ENCODE measurements around the gene ANKS1B.

Gene ANKS1B

DNA sequence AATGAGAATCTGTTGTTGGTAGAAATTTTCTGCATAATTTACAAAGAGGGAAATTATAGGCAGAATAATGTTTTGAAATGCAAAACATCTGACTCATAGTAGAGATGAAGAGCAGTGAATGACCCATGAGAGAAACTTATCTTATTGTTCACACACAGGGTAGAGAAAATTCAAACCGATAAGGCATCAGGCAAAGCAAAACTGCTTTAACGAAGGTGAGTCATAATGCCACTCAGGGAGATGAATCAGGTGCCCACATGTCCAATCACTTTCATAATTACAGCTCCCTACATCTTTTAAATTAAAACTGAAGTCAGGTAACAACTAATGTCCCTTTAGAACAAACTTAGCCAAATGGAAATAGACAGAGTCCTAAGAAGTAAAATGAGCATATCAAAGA, 602.7 kb downstream of the ANKS1B start:
- no peak overlapping the region for H3K4me2 ChIP-seq
- no peak overlapping the region for H3K27ac ChIP-seq
- no peaks in the 10 kb centered on the region for H3K27me3 ChIP-seq (ENCODE audit: insufficient read depth, low read depth)
- H3K36me3 ChIP-seq (ENCODE audit: insufficient read depth): no peaks in the 10 kb centered on the region
- no peaks in the 10 kb centered on the region for H3K4me1 ChIP-seq (ENCODE audit: low read depth, poor library complexity, severe bottlenecking)
- H3K4me3 ChIP-seq (IDR thresholded peaks at IDR 0.05; ENCODE audit: insufficient read depth, low read depth, low read length): no peak overlapping the region
- no peaks in the 10 kb centered on the region for H4K20me1 ChIP-seq (ENCODE audit: insufficient read depth)
- H3K9ac ChIP-seq: no peak overlapping the region
- TF ChIP-seq, protein P1, sequence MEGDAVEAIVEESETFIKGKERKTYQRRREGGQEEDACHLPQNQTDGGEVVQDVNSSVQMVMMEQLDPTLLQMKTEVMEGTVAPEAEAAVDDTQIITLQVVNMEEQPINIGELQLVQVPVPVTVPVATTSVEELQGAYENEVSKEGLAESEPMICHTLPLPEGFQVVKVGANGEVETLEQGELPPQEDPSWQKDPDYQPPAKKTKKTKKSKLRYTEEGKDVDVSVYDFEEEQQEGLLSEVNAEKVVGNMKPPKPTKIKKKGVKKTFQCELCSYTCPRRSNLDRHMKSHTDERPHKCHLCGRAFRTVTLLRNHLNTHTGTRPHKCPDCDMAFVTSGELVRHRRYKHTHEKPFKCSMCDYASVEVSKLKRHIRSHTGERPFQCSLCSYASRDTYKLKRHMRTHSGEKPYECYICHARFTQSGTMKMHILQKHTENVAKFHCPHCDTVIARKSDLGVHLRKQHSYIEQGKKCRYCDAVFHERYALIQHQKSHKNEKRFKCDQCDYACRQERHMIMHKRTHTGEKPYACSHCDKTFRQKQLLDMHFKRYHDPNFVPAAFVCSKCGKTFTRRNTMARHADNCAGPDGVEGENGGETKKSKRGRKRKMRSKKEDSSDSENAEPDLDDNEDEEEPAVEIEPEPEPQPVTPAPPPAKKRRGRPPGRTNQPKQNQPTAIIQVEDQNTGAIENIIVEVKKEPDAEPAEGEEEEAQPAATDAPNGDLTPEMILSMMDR (conservative IDR thresholded peaks at IDR 0.05; ENCODE audit: low read depth, low read length): no peak
- no peak overlapping the region for H2AFZ ChIP-seq (ENCODE audit: low read depth)
- no peaks in the 10 kb centered on the region for H3K79me2 ChIP-seq (ENCODE audit: insufficient read depth, low read depth)

- Histone ChIP-seq H3K4me2 (no peak overlapping the region), H3K27ac (no peak overlapping the region)
Measured at GRCh38 chr12:99380701-99381100, 604.0 kb downstream of the ANKS1B start.

GRCh38 chr12:99374023-99374422, 610.7 kb downstream of the ANKS1B start:
- no peak overlapping the region for H2AFZ ChIP-seq (ENCODE audit: low read depth)
- H4K20me1 ChIP-seq (ENCODE audit: insufficient read depth): no peaks in the 10 kb centered on the region
- no peak overlapping the region for H3K27ac ChIP-seq
- H3K4me3 ChIP-seq (IDR thresholded peaks at IDR 0.05; ENCODE audit: insufficient read depth, low read depth, low read length): no peak overlapping the region
- TF ChIP-seq, protein P1 (conservative IDR thresholded peaks at IDR 0.05; ENCODE audit: low read depth, low read length): no peak
- no peaks in the 10 kb centered on the region for H3K27me3 ChIP-seq (ENCODE audit: insufficient read depth, low read depth)
- H3K79me2 ChIP-seq (ENCODE audit: insufficient read depth, low read depth): no peaks in the 10 kb centered on the region
- no peaks in the 10 kb centered on the region for H3K36me3 ChIP-seq (ENCODE audit: insufficient read depth)
- no peak overlapping the region for H3K9ac ChIP-seq
- H3K4me1 ChIP-seq (ENCODE audit: low read depth, poor library complexity, severe bottlenecking): no peaks in the 10 kb centered on the region
- H3K4me2 ChIP-seq: no peak overlapping the region

More at GRCh38 chr12:99380701-99381100, 604.0 kb downstream of the ANKS1B start:
- H3K9ac ChIP-seq: no peak overlapping the region
- H2AFZ ChIP-seq (ENCODE audit: low read depth): no peak overlapping the region
- TF ChIP-seq, protein P1 (conservative IDR thresholded peaks at IDR 0.05; ENCODE audit: low read depth, low read length): no peak
- no peaks in the 10 kb centered on the region for H4K20me1 ChIP-seq (ENCODE audit: insufficient read depth)
- H3K79me2 ChIP-seq (ENCODE audit: insufficient read depth, low read depth): no peaks in the 10 kb centered on the region
- no peaks in the 10 kb centered on the region for H3K27me3 ChIP-seq (ENCODE audit: insufficient read depth, low read depth)
- H3K4me3 ChIP-seq (IDR thresholded peaks at IDR 0.05; ENCODE audit: insufficient read depth, low read depth, low read length): no peak overlapping the region
- no peaks in the 10 kb centered on the region for H3K4me1 ChIP-seq (ENCODE audit: low read depth, poor library complexity, severe bottlenecking)
- H3K36me3 ChIP-seq (ENCODE audit: insufficient read depth): no peaks in the 10 kb centered on the region

DNA sequence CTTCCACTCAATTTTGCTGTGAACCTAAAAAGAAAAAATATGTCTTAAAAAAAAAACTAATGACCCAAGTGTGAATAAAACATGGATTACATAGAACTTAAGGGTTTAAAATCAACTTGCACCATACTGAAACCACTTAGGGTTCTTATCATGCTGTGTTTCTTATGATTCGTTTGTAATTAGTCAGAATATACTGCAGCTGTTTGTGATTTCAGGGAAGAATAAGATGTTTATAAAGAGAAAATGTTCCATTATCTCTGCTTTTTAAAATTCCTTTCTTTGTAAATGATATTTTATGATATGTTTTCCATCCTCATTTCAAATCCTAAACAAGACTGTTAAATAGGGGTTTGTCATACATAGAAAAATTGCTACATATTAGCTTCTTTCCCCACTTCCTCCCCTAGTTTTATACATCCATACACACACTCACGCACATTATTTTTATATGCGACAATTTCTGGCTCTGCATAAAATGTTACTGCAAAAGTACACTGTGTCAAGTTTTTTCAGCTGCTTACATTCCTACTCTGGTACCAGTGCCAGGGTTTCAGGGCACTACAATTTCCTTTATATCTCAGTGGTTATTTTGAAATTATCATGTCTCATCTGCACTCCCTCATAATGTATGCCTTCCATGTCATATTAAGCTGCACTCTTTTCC, 612.3 kb downstream of the ANKS1B start:
- Histone ChIP-seq H3K27ac (no peak overlapping the region), H3K4me1 (ENCODE audit: low read depth, poor library complexity, severe bottlenecking) (no peaks in the 10 kb centered on the region), H2AFZ (ENCODE audit: low read depth) (no peak overlapping the region), H3K27me3 (ENCODE audit: insufficient read depth, low read depth) (no peaks in the 10 kb centered on the region), H3K9ac (no peak overlapping the region), H3K36me3 (ENCODE audit: insufficient read depth) (no peaks in the 10 kb centered on the region), H3K4me3 (IDR thresholded peaks at IDR 0.05; ENCODE audit: insufficient read depth, low read depth, low read length) (no peak overlapping the region), H4K20me1 (ENCODE audit: insufficient read depth) (no peaks in the 10 kb centered on the region), H3K4me2 (no peak overlapping the region), H3K79me2 (ENCODE audit: insufficient read depth, low read depth) (no peaks in the 10 kb centered on the region)
- TF ChIP-seq, protein P1 (conservative IDR thresholded peaks at IDR 0.05; ENCODE audit: low read depth, low read length): no peak
